ENCODE measurements around the gene ARAP2. TPM values are rescaled to one million over a fixed set of nuclear protein-coding genes. Genes with fewer than 3 reads are reported as not detected.
A peak's percentile ranks its signal among the peaks of the same experiment; 100 is the strongest.

Gene ARAP2
- 0.41 and 1.7 TPM in 2 replicates for total RNA-seq (2014; rRNA removed; shearing (Covaris generic))

DNA sequence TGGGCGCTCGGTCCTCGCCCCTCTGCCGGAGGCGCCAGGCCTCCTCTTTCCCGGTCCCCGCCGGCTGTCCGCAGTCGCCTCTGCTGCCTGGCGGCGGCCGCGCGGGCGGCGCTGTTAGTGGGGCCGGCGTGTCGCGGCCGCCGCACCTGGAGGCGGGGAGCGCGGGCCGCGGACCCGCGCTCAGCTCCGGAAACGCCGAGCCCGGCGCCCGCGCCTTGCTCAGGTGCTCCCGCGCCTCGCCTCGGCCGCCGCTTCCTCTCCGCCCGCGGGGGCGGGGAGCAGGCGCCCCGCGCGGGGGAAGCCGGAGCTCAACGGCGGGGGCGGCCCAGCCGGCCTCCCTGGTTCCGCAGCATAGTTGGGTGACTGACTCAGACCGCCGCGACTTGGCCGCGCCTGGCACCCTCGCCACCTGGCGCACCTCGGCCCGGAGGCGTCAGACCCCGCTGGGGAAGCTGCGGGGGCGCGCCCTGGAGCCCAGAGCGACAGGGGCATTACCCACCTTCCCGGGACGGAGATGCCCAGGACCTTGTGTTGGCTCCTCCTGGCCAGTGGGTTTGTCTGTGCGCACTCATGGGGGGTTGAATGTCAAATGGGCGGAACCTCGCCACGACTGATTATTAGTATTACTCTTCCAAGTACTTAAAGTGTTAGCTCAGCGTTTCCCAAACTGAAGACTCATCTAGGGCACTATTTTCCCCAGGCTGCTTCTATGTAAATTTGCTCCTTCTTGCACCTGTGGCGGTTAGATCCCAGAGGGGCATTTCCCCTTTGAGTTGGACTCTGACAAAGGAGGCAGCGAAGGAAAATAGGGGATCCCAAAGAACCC lies at the start of gene ARAP2:
ARAP2 (minus strand) TSS at position 258 of the 826 bp plus-strand sequence. CDS start 15,028 bp downstream, outside the sequence.
- Histone ChIP-seq H3K27me3 (ENCODE audit: control insufficient read depth, insufficient read depth, low read length) (peaks cover 21% of the 10 kb centered on the region), H3K36me3 (replicated peaks; ENCODE audit: control insufficient read depth, insufficient read depth, low read length) (no peaks in the 10 kb centered on the region), H3K4me3 (ENCODE audit: insufficient read depth, low read depth, low read length) (peak within 1 kb of the TSS; percentile 62)
- DNase-seq = peak; percentile 82

- Histone ChIP-seq H3K36me3 (replicated peaks; ENCODE audit: control insufficient read depth, insufficient read depth, low read length) (no peaks in the 10 kb centered on the region), H3K4me3 (ENCODE audit: insufficient read depth, low read depth, low read length) (no peak overlapping the region), H3K27me3 (ENCODE audit: control insufficient read depth, insufficient read depth, low read length) (no peaks in the 10 kb centered on the region)
- no peak for DNase-seq
Observed at GRCh38 chr4:36292556-36293188, 48.4 kb upstream of the ARAP2 start.

DNA sequence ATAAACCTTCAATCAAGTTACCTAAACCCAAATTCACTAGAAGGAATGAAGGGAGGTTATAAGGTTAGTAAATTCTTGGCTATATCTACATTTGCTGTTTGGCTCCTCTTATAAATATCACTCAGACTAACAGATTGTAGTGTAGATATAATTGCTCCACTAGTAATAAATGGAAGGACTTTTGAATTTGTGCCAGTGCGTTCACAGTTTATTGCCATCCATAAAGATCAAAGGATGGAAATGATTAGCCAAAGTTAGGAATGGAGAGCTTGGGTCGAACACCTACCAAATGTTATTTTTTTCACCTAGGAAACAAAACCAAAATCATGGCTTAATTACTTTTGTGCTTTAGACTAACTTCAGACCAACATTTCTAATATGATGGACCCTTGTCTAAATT lies 46.3 kb upstream of the ARAP2 start:
- no peak overlapping the region for H3K4me3 ChIP-seq (ENCODE audit: insufficient read depth, low read depth, low read length)
- no peak for DNase-seq
- H3K27me3 ChIP-seq (ENCODE audit: control insufficient read depth, insufficient read depth, low read length) = no peaks in the 10 kb centered on the region
- no peaks in the 10 kb centered on the region for H3K36me3 ChIP-seq (replicated peaks; ENCODE audit: control insufficient read depth, insufficient read depth, low read length)

- Histone ChIP-seq H3K27me3 (ENCODE audit: control insufficient read depth, insufficient read depth, low read length) (no peaks in the 10 kb centered on the region), H3K36me3 (replicated peaks; ENCODE audit: control insufficient read depth, insufficient read depth, low read length) (no peaks in the 10 kb centered on the region), H3K4me3 (ENCODE audit: insufficient read depth, low read depth, low read length) (no peak overlapping the region)
- DNase-seq = no peak
Observed at GRCh38 chr4:36288731-36289426, 44.6 kb upstream of the ARAP2 start.

DNA sequence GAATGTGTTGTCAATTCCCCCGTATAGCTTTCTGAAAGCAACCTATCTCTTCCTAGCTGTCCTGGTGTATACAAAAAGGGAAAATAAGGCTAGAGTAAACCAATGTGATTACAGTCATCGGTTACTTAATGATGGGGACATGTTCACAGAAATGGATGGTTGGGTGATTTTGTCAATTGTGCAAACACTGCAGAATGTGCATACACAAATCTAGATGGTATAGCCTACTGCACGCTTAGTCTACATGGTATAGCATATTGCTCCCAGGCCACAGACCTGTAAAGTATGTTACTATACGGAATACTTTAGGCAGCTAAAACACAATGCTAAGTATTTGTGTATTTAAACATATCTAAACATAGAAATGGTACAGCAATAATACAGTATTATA lies 42.2 kb upstream of the ARAP2 start:
- no peak overlapping the region for H3K4me3 ChIP-seq (ENCODE audit: insufficient read depth, low read depth, low read length)
- H3K27me3 ChIP-seq (ENCODE audit: control insufficient read depth, insufficient read depth, low read length) = no peaks in the 10 kb centered on the region
- no peaks in the 10 kb centered on the region for H3K36me3 ChIP-seq (replicated peaks; ENCODE audit: control insufficient read depth, insufficient read depth, low read length)
- DNase-seq = no peak

GRCh38 chr4:36285784-36286480 lies 41.6 kb upstream of the ARAP2 start:
- no peaks in the 10 kb centered on the region for H3K27me3 ChIP-seq (ENCODE audit: control insufficient read depth, insufficient read depth, low read length)
- DNase-seq = no peak
- no peak overlapping the region for H3K4me3 ChIP-seq (ENCODE audit: insufficient read depth, low read depth, low read length)
- H3K36me3 ChIP-seq (replicated peaks; ENCODE audit: control insufficient read depth, insufficient read depth, low read length) = no peaks in the 10 kb centered on the region

DNA sequence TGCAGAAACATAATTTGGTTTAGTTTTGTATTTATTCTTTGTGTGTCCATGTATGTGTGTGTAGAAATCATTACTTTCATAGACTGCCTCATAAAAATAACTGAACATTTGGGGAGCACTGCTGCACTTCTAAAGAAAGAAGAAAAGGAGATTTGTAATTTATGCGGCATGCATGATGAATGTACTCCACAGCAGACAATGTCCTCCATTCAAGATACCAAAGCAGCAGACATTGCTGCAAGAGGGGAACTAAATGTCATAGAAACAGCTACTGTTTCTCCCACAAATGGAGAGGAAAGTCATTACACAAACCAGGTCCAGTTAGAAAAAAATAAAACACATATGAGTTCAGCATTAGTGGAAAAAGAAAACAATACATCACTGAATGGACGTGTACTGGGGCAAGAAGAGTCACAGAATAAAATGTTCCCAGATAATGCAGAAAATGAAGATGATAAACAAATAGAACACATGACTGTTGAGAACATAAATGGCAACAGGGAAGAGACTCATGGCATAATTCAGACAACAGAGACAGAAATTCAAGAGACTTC lies 39.7 kb upstream of the ARAP2 start:
- Histone ChIP-seq H3K27me3 (ENCODE audit: control insufficient read depth, insufficient read depth, low read length) (no peaks in the 10 kb centered on the region), H3K36me3 (replicated peaks; ENCODE audit: control insufficient read depth, insufficient read depth, low read length) (no peaks in the 10 kb centered on the region), H3K4me3 (ENCODE audit: insufficient read depth, low read depth, low read length) (no peak overlapping the region)
- no peak for DNase-seq

- H3K36me3 ChIP-seq (replicated peaks; ENCODE audit: control insufficient read depth, insufficient read depth, low read length) = no peaks in the 10 kb centered on the region
Observed at GRCh38 chr4:36282503-36283030, 38.3 kb upstream of the ARAP2 start.

DNA sequence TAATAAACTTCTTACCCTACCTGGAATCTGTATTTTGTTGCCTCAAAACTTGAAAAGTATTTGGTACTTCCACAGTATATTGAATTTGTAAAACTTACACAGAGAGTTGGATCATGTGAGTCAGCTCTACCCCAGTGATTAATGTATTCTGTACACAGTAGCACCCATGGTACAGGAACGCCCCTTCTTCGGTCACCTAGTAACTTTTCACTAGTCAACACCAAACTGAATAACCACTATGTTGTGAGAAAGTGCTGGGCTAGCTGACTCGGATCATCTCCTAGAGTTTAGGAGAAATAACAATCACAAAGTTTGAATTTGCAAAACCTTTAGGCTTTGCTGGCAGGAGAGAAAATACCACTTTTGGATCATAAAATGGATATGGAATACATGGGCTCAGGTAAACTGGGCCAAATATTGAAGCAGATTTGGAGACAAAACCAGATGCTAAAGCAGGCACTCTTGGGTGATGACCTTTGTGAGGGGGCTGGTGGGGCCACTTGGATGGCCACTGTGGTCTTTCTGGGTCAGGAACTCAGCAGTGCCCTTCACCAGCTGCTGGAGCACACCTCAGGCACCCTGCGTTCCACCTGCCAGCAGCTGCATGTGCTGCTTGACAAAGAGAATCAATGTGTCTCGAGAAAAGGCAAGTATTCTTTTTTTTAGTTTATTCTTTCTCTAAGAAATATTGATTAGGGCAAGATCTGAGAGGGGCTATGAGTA lies 37.2 kb upstream of the ARAP2 start, which contains the start of gene DTHD1:
DTHD1 (plus strand) TSS at position 233 of the 723 bp plus-strand sequence; CDS start at position 376, 143 bp downstream.
- H3K36me3 ChIP-seq (replicated peaks; ENCODE audit: control insufficient read depth, insufficient read depth, low read length) = no peaks in the 10 kb centered on the region
- no peak within 1 kb of the TSS for H3K4me3 ChIP-seq (ENCODE audit: insufficient read depth, low read depth, low read length)
- no peaks in the 10 kb centered on the region for H3K27me3 ChIP-seq (ENCODE audit: control insufficient read depth, insufficient read depth, low read length)
- no peak for DNase-seq

More at GRCh38 chr4:36282503-36283030, 38.3 kb upstream of the ARAP2 start:
- H3K4me3 ChIP-seq (ENCODE audit: insufficient read depth, low read depth, low read length) = no peak overlapping the region
- no peak for DNase-seq
- no peaks in the 10 kb centered on the region for H3K27me3 ChIP-seq (ENCODE audit: control insufficient read depth, insufficient read depth, low read length)

- H3K4me3 ChIP-seq (ENCODE audit: insufficient read depth, low read depth, low read length) = no peak overlapping the region
- no peaks in the 10 kb centered on the region for H3K36me3 ChIP-seq (replicated peaks; ENCODE audit: control insufficient read depth, insufficient read depth, low read length)
- no peaks in the 10 kb centered on the region for H3K27me3 ChIP-seq (ENCODE audit: control insufficient read depth, insufficient read depth, low read length)
- peak; percentile 16 for DNase-seq
Observed at GRCh38 chr4:36280555-36280954, 36.2 kb upstream of the ARAP2 start.

DNA sequence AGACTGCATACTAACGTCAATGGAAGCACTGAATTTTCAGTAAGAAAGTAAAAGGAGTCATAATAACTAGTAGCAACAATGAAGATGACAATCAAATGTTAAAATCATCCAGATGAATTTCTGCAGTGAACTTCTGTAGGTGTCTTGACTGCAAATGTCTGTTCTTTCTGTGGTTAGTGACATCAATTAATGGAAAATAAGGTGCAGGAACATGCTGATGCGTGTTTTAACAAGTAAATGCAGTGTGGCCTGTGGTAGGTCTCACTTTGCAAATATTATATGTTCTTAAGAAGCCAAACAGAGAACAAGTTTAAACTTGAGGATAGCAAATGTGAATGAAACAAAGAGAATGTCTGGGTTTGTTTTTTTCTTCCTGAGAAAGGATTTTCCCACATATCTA lies 34.5 kb upstream of the ARAP2 start:
- Histone ChIP-seq H3K4me3 (ENCODE audit: insufficient read depth, low read depth, low read length) (no peak overlapping the region), H3K27me3 (ENCODE audit: control insufficient read depth, insufficient read depth, low read length) (no peaks in the 10 kb centered on the region), H3K36me3 (replicated peaks; ENCODE audit: control insufficient read depth, insufficient read depth, low read length) (no peaks in the 10 kb centered on the region)
- no peak for DNase-seq

- no peak for DNase-seq
- Histone ChIP-seq H3K36me3 (replicated peaks; ENCODE audit: control insufficient read depth, insufficient read depth, low read length) (no peaks in the 10 kb centered on the region), H3K27me3 (ENCODE audit: control insufficient read depth, insufficient read depth, low read length) (no peaks in the 10 kb centered on the region), H3K4me3 (ENCODE audit: insufficient read depth, low read depth, low read length) (no peak overlapping the region)
Observed at GRCh38 chr4:36277533-36277932, 33.2 kb upstream of the ARAP2 start.

DNA sequence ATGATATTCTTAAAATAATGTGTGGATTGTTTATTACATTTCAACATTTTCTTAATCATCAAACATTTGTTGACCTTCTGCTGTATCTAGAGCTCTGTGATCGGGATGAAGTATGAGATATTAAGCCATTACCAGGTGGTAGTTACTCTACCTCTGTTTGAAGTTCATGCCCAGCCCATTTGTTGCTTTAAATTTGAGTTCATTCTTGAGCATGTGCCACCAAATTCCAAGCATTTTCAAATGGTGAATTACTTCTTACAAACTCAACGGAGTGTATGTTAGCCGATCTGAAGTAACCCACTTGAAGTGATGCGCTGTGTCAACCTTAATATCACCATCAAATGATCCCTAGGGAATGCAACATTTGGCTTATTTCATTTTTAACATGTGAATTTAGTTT lies 29.8 kb upstream of the ARAP2 start:
- Histone ChIP-seq H3K36me3 (replicated peaks; ENCODE audit: control insufficient read depth, insufficient read depth, low read length) (no peaks in the 10 kb centered on the region), H3K4me3 (ENCODE audit: insufficient read depth, low read depth, low read length) (no peak overlapping the region)
- DNase-seq = no peak

More for the DNA sequence above, 29.8 kb upstream of the ARAP2 start:
- H3K27me3 ChIP-seq (ENCODE audit: control insufficient read depth, insufficient read depth, low read length) = no peaks in the 10 kb centered on the region

Data from H7 (cell line).